Neural progenitor cell (in vitro differentiated cells): ENCODE measurements around the gene BMP7. TPM values are rescaled to one million over a fixed set of nuclear protein-coding genes. Genes with fewer than 3 reads are reported as not detected.
A peak's percentile ranks its signal among the peaks of the same experiment; 100 is the strongest.

Experiments used
- DNase-seq: peaks from one replicate; pipeline ENCODE4 v3.0.0-alpha.2; 2016; ENCODE audit warnings: low spot score
- H2AFZ ChIP-seq: fragments of 200-600 bp; sonication (generic); replicated peaks from 2 replicates; pipeline ENCODE4 v1.6.1; 2016; ENCODE audit warnings: antibody characterized with exemption
- H3F3A ChIP-seq: fragments of 200-600 bp; sonication (generic); 2 replicates; pipeline ENCODE4 v1.6.1; 2016; ENCODE audit warnings: antibody characterized with exemption, low read depth
- H3K27ac ChIP-seq: fragments of 200-600 bp; sonication (generic); 2 replicates; pipeline ENCODE4 v1.5.1; 2016; ENCODE audit warnings: mild to moderate bottlenecking
- H3K27me3 ChIP-seq: fragments of 200-600 bp; sonication (generic); 2 replicates; pipeline ENCODE4 v1.6.1; 2016; ENCODE audit warnings: mild to moderate bottlenecking, moderate library complexity
- H3K36me3 ChIP-seq: fragments of 200-600 bp; sonication (generic); 2 replicates; pipeline ENCODE4 v1.5.1; 2016
- H3K4me1 ChIP-seq: fragments of 200-600 bp; sonication (generic); 2 replicates; pipeline ENCODE4 v1.6.1; 2016; ENCODE audit warnings: mixed run types
- H3K4me2 ChIP-seq: fragments of 200-600 bp; sonication (generic); 2 replicates; pipeline ENCODE4 v1.6.1; 2016
- H3K4me3 ChIP-seq: fragments of 200-600 bp; sonication (generic); 2 replicates; pipeline ENCODE4 v1.5.1; 2016
- H3K79me2 ChIP-seq: fragments of 200-600 bp; sonication (generic); 2 replicates; pipeline ENCODE4 v1.6.1; 2016; ENCODE audit warnings: low read depth
- H3K9ac ChIP-seq: fragments of 200-600 bp; sonication (generic); 2 replicates; pipeline ENCODE4 v1.6.1; 2016
- H3K9me3 ChIP-seq: fragments of 200-600 bp; sonication (generic); 2 replicates; pipeline ENCODE4 v1.5.1; 2016; ENCODE audit warnings: low read depth
- H4K20me1 ChIP-seq: fragments of 200-600 bp; sonication (generic); 2 replicates; pipeline ENCODE4 v1.6.1; 2016; ENCODE audit warnings: low read depth
- H3K27ac Mint-ChIP-seq: 3 replicates; pipeline ENCODE4 v1.8.0; 2021; ENCODE audit warnings: mixed read lengths
- H3K27me3 Mint-ChIP-seq: 2 replicates; pipeline ENCODE4 v1.8.0; 2022; ENCODE audit warnings: low read depth, mild to moderate bottlenecking, inconsistent platforms, moderate library complexity, mixed read lengths; ENCODE audit not compliant: insufficient read depth
- H3K36me3 Mint-ChIP-seq: 3 replicates; pipeline ENCODE4 v1.8.0; 2021; ENCODE audit warnings: mixed read lengths
- H3K4me1 Mint-ChIP-seq: 3 replicates; pipeline ENCODE4 v1.8.0; 2021; ENCODE audit warnings: mixed read lengths
- H3K4me3 Mint-ChIP-seq: 3 replicates; pipeline ENCODE4 v1.8.0; 2021; ENCODE audit warnings: mild to moderate bottlenecking, moderate library complexity, mixed read lengths
- H3K9me3 Mint-ChIP-seq: 3 replicates; pipeline ENCODE4 v1.8.0; 2020; ENCODE audit warnings: mixed read lengths
- EZH2 ChIP-seq: fragments of 200-600 bp; sonication (generic); IDR thresholded peaks from 2 replicates; pipeline ENCODE4 v1.6.1; 2017; ENCODE audit warnings: antibody characterized with exemption, mild to moderate bottlenecking, moderate library complexity
- EZH2phosphoT487 ChIP-seq: fragments of 200-600 bp; sonication (generic); IDR thresholded peaks from 2 replicates; pipeline ENCODE4 v1.6.1; 2017; ENCODE audit warnings: antibody characterized with exemption
- total RNA-seq: library from RNA; depleted of rRNA; stranded (reverse); fragments of >200 nt; gene quantifications from 2 replicates; pipeline ENCODE4 v1.2.3, GENCODE V29; 2015; ENCODE audit warnings: low replicate concordance
- TF ChIP-seq, protein P1 (sequence below): fragments of 200-600 bp; sonication (generic); IDR thresholded peaks from 2 replicates; pipeline ENCODE4 v1.5.1; 2017; ENCODE audit warnings: antibody characterized with exemption, mild to moderate bottlenecking

The BMP7 gene
- total RNA-seq, 1 donor from 2014 or later, result 11.2 TPM

DNA sequence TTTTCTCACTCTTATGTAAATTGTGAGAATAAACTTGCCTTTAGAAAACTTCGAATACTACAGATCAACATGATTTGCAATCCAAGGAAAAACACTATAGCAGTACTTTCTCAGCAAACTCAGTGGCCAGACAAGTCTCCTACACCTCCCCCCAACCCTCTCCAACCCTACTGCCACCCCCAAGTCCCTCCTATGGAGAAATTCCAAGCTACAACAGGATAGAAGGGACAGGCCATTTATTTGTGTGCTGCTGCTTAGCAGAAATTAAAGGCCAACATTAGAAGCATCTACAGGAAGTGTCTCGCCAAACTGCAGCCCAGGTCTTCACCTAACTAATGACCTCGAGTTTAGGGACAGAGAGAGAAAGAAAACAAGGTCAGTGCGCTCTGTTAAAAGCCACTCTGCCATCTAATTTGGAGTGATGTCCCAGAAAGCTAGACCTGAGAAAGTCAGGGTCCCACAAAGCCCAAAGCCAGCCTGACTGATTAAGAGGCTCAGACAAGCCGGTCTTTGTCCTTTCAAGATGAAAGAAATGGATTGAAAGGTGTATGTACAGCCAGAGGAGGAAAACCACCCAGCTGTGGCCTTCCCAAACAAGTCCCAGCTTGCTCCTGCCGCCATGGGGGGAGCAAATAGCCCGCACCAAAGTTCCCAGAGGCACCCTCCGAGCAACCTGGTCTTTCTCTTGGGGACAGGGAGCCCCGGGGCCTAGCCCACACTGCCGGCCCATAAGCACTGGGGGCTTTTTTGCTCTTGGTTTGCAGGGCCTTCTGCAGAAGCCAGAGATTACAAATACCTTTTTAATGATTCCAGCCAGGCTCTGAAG is 3.4 kb downstream of the BMP7 start:
- H3K36me3 Mint-ChIP-seq, result no peaks in the 10 kb centered on the region
- H3K27ac ChIP-seq, result no peak overlapping the region
- H2AFZ ChIP-seq, result no peak overlapping the region
- H3K36me3 ChIP-seq, result no peaks in the 10 kb centered on the region
- no peak overlapping the region for H3K9ac ChIP-seq
- peak overlapping the region; percentile 68 for H3K27ac Mint-ChIP-seq
- no peaks in the 10 kb centered on the region for H3K9me3 ChIP-seq
- peaks cover 76% of the 10 kb centered on the region for H3K4me1 ChIP-seq
- H3K79me2 ChIP-seq, result peaks cover 55% of the 10 kb centered on the region
- peak overlapping the region; percentile 81 for H3K4me3 ChIP-seq
- H3K27me3 Mint-ChIP-seq, result peaks cover 12% of the 10 kb centered on the region
- H3K4me1 Mint-ChIP-seq, result peaks cover 74% of the 10 kb centered on the region
- peaks cover 57% of the 10 kb centered on the region for H3F3A ChIP-seq
- no peaks in the 10 kb centered on the region for H3K9me3 Mint-ChIP-seq
- peak overlapping the region; percentile 97 for H3K4me3 Mint-ChIP-seq
- TF ChIP-seq, protein P1, sequence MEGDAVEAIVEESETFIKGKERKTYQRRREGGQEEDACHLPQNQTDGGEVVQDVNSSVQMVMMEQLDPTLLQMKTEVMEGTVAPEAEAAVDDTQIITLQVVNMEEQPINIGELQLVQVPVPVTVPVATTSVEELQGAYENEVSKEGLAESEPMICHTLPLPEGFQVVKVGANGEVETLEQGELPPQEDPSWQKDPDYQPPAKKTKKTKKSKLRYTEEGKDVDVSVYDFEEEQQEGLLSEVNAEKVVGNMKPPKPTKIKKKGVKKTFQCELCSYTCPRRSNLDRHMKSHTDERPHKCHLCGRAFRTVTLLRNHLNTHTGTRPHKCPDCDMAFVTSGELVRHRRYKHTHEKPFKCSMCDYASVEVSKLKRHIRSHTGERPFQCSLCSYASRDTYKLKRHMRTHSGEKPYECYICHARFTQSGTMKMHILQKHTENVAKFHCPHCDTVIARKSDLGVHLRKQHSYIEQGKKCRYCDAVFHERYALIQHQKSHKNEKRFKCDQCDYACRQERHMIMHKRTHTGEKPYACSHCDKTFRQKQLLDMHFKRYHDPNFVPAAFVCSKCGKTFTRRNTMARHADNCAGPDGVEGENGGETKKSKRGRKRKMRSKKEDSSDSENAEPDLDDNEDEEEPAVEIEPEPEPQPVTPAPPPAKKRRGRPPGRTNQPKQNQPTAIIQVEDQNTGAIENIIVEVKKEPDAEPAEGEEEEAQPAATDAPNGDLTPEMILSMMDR, result no peak
- TF ChIP-seq EZH2, result no peak
- TF ChIP-seq EZH2phosphoT487, result no peak
- peaks cover 33% of the 10 kb centered on the region for H3K27me3 ChIP-seq
- DNase-seq, result peak; percentile 69
- peak overlapping the region; percentile 97 for H3K4me2 ChIP-seq
- H4K20me1 ChIP-seq, result peaks cover 67% of the 10 kb centered on the region

- Histone ChIP-seq H3K4me1 (peaks cover 77% of the 10 kb centered on the region), H3K27me3 (peaks cover 26% of the 10 kb centered on the region), H4K20me1 (peaks cover 74% of the 10 kb centered on the region), H3K9ac (no peak overlapping the region), H3K4me3 (peak overlapping the region; percentile 10), H3K27ac (no peak overlapping the region), H3K36me3 (no peaks in the 10 kb centered on the region), H3K4me2 (peak overlapping the region; percentile 97), H3K79me2 (peaks cover 62% of the 10 kb centered on the region), H3F3A (peaks cover 64% of the 10 kb centered on the region), H2AFZ (no peak overlapping the region), H3K9me3 (no peaks in the 10 kb centered on the region)
- TF ChIP-seq, protein P1, result no peak
- TF ChIP-seq EZH2phosphoT487 (no peak), EZH2 (no peak)
- Mint-ChIP-seq H3K36me3 (no peaks in the 10 kb centered on the region), H3K9me3 (no peaks in the 10 kb centered on the region), H3K27me3 (peaks cover 12% of the 10 kb centered on the region), H3K4me1 (peaks cover 74% of the 10 kb centered on the region), H3K27ac (no peak overlapping the region), H3K4me3 (peak overlapping the region; percentile 97)
- DNase-seq, result peak; percentile 49
Observed at GRCh38 chr20:57262301-57262700, 4.1 kb downstream of the BMP7 start.

DNA sequence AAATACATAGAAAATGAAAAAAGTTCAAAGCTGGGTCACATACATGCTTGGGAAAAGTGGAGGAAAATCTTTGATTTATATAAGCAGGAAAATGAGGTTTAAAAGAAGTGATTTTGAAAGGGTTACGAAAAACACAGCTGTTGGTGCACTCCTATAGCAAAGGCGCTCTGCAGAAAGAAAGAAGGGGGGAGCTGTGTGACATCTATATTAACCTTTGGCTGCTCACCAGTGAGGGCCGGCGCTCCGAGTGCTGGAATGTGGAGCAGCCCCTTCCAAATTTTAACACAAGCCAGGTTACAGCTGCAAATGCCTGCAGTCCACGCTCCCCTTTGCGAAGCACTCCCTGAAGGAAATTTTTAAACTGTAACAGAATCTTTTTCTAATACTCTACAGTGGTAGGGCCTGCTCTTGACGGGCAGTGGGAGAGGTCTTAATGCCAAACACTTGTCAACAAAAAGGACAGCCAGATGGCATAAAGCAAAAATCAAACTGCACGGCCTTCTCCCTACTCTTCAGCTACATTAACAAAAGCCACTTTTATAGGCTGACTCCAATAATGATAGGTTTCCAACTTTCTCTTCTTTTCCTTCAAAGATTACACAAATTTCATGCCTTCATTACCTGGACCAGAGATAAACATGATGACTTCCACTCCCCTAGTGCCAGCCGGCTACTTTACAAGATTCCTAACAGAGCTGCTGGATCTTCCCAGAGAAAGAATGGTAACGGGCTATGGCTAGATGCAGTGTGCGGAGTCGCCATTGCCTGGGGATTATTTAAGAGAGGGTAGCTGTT is 4.8 kb downstream of the BMP7 start:
- Histone ChIP-seq H3K4me3 (no peak overlapping the region), H3K27me3 (peaks cover 19% of the 10 kb centered on the region), H3K9me3 (no peaks in the 10 kb centered on the region), H4K20me1 (peaks cover 74% of the 10 kb centered on the region), H3K36me3 (no peaks in the 10 kb centered on the region), H3K9ac (no peak overlapping the region), H3K27ac (no peak overlapping the region), H2AFZ (no peak overlapping the region), H3K4me1 (peaks cover 72% of the 10 kb centered on the region), H3K79me2 (peaks cover 68% of the 10 kb centered on the region), H3K4me2 (peak overlapping the region; percentile 97), H3F3A (peaks cover 64% of the 10 kb centered on the region)
- H3K27ac Mint-ChIP-seq, result peak overlapping the region; percentile 34
- no peaks in the 10 kb centered on the region for H3K9me3 Mint-ChIP-seq
- H3K4me1 Mint-ChIP-seq, result peaks cover 73% of the 10 kb centered on the region
- peak overlapping the region; percentile 97 for H3K4me3 Mint-ChIP-seq
- TF ChIP-seq, protein P1, result no peak
- TF ChIP-seq EZH2phosphoT487, result no peak
- TF ChIP-seq EZH2, result no peak
- H3K27me3 Mint-ChIP-seq, result peaks cover 12% of the 10 kb centered on the region
- no peaks in the 10 kb centered on the region for H3K36me3 Mint-ChIP-seq
- peak; percentile 57 for DNase-seq
